GM18861 (cell line): ENCODE results near the gene KCTD17.
A peak's percentile ranks its signal among the peaks of the same experiment; 100 is the strongest.

ENCODE experiments used
- ATAC-seq: cut with Tn5 transposase; IDR thresholded peaks from one replicate; pipeline ENCODE4 v1.9.1; 2021; ENCODE audit not compliant: unreplicated experiment

Gene KCTD17

GRCh38 chr22:37019309-37020191 is 32.0 kb upstream of the KCTD17 start, which contains the start of the genes MPST and TST:
TSS of gene MPST (plus strand) at chr22:37019742. CDS start at chr22:37019837, 95 bp downstream.
TSS of gene TST (minus strand) at chr22:37019447. CDS start at chr22:37018732, 715 bp downstream.
- ATAC-seq: peak; percentile 60

DNA sequence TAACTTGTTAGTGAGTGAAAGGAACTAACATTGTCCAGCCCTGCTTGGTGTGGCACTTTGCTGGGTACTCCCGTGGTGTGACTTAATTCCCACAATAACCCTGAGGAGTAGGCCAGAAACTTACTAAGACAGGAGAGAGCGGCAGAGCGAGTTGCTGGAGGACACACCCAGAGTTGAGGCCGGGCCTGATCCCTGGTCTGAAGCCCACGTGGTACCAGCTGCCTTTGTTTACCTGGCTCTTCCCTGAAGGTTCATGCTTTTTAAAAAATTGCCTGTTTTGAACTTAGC is 31.4 kb upstream of the KCTD17 start:
- ATAC-seq: no peak

- ATAC-seq: no peak
Observed at GRCh38 chr22:37021041-37021440, 30.5 kb upstream of the KCTD17 start.

- no peak for ATAC-seq
Observed at GRCh38 chr22:37021710-37022482, 29.6 kb upstream of the KCTD17 start.

DNA sequence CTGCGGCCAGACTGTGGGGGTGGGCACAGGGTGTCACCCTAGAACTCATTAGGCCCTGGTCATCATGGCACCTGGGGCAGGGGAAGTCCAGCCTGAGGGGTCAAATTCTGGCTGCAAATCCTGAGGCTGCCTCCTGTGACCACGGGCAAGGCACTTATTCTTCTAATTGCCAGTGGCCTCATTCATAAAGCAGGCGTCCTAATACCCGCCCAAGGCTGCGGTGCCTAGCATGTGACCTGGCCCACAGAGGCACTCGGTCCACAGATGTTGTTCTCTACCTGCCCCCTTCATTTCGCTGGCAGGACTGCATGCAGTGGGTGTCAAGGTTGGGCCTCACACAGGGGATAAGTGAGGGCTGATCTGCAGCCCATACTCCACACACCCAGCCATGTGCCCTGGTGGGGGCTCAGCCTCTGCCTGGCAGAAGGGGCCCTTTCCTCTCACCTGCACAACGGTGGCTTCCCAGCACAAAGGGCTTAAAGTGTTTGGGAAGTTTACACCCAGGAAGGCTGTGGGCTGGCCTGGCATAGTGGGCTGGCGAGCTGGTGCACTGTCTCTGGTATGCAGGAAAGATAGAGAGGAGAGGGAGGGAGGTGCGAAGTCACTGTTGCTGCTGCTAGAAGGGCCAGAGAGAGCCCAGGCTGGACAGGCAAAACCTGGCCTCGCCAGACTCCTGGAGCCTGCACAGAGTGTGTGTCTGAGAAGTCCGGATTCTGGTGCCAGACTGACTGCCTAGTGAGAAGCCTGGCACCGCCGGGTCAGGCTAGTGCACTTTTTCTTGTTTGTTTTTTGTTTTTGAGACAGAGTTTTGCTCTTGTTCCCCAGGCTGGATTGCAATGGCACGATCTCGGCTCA is 28.8 kb upstream of the KCTD17 start:
- ATAC-seq: no peak

- no peak for ATAC-seq
Observed at GRCh38 chr22:37023743-37024338, 27.7 kb upstream of the KCTD17 start.

- ATAC-seq: no peak
Observed at GRCh38 chr22:37024339-37025157, 27.0 kb upstream of the KCTD17 start.

GRCh38 chr22:37025500-37026070 is 26.0 kb upstream of the KCTD17 start:
- ATAC-seq: no peak

DNA sequence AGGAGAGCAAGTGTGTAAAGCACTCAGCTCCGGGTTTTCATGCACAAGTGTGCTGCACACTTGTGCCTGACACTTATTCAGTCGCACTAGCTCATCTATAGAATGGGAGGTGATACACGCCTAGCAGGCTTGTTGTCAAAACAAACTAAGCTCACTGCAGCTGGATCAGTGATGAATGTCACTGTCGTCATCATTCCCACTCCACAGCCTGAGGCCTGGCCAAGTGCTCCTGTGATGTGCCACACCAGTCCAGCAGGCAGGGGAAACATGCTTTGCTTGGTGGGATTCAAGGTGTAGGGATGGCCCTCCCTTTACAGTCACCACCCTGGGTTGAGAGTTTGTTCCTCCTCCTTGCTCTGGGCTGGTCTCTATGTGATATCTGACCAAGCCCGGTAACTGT is 25.2 kb upstream of the KCTD17 start:
- ATAC-seq: no peak

DNA sequence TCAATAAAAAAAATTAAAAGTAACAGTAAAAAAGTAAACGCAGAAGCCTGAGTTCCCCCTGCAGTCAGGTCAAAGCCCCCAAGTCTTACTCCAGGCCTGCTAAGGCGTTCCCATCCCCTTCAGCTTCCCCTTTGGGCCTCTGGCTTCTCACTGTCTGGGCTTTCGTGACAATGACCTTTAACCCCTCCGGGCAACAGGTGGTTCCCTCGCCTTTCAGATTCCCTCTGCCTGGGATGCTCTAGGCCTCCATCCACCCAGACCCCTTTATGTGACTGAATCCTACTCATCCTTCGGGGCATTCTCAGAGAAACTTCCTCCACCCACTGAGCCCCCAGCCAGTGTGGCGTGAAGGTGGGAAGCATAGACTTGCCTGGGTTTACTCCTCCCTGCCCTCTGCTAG is 24.0 kb upstream of the KCTD17 start:
- ATAC-seq: no peak

DNA sequence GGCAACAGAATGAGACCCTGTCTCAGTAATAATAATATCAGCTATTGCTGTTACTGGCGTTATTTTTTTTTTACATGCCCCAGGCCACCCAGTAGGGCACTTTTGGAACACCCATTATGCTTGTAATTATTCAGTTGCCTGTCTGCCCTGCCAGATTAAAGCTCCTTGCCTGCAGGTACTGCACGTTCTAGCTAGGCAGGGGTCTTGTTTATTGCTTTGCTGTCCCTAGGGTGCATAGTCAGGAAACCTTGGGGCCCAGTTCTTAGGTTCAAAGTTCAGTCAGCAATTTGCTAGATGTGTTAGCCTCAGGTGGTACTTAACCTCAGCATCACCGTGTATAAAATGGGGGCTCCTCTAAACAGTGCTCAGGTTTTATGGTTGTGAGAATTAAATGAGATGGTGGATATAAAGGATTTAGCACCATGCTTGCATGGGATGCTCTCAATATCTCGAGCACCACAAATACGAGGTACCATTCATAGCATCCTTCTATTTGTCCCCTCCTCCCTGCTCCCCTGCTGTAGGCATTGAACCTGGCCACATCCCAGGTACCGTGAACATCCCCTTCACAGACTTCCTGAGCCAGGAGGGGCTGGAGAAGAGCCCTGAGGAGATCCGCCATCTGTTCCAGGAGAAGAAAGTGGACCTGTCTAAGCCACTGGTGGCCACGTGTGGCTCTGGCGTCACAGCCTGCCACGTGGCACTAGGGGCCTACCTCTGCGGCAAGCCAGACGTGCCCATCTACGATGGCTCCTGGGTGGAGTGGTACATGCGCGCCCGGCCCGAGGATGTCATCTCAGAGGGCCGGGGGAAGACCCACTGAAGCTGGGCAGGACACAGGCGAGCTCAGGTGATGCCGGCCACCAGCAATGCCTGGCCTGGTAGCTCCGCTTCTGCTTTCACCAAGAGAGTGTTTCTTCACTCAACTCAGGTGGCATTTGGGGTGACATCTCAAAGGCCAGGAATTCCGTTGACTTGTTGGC is 22.6 kb upstream of the KCTD17 start:
- no peak for ATAC-seq

GRCh38 chr22:37030560-37031281 is 20.8 kb upstream of the KCTD17 start:
- ATAC-seq: no peak

DNA sequence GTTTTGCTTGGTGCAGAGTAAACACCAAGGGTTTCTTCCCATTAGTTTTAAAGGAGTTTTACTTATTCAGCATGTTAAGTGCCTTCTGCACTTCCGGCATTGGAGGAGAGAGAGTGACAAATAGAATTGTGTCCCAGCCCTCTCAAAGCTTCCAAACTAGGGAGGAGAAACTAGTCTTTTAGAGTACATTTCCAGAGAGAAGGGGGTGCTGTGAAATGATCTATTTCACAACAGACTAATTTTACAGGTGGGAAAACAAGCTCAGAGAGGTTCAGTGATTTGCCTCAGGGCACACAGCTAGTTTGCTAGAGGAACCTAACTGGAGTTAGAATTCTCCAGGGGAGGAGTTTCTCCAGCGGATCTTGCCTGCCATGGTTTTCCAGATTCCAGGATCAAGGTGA is 19.4 kb upstream of the KCTD17 start:
- no peak for ATAC-seq

DNA sequence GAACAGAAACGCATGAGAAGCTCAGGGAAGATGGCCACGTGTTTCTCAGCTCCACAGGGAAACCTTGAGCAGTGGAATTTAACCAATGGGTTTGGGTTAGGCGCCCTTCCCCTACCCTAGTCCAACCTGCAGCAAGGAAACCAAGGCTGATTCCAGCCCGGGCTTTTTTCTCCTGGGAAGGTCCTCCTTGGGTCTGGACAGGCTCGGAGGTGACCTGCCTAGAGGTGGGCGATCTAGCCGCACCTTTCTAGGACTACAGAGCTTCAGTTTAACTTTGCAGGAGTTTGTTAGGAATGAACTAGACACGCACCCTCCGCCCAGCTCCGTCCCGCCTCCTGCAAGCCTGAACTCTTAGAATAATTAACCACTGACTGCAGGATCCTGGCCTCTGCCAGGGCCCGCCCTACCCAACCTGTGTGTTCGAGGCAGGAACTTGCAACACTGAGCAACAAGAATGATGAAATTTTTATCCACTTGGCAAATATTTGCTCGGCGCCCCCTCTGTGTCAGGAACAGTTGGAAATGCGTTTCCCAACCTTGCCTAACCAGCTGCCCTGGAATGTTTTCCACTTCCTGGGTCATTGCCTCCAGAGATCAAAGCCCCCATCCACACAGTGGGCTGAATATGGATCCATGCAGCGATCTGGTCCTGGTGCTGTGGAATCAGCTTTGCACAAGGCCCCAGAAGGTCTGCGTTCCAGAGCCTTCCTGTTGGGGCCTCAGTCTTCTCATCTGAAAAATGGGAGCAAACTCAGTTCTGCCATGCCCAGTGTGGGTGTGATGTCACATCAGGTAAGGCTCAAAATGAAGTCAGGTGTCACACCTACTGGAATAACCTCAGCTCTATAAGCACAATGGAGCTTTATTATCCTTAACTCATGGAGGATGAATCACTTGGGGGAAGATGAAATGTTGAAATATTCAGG is 18.7 kb upstream of the KCTD17 start:
- ATAC-seq: no peak

DNA sequence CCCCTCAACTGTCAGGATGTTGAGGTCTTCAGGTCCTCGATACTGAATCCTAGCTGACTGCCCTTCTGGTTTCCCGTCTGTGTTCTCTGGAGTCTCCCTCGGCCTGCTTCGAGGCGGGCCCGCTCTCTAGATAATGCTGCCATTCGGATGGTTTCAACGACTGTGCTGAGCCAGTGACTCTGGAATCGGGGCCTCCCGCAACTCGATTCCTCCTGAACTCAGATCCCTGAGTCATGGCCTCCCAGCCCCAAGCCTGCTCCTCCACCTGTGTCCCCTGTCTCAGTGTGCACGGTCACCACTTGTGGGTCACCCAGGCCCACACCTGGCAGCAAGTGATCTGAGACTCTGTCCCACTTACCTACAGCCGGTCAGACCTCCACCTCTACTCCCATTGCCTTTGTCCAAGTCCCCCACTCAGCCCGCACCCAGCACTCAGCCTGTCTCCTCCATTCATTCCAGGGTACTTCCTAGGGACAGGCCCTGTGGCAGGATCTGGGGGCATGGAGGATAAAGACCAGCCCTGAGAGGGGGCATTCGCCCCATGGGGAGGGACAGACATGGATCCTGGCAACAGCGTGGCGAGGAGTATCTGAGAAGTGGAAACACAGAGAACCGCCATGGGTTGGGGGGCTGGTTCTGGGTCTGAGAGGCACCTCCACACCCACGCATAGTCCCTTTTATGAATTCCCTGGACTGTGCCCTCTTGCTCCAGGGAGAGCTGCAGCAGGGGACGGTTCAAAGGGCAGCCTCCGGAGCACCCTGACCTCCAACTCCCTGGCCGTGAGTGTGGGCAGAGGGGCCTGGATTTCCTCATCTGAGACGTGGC is 17.7 kb upstream of the KCTD17 start:
- no peak for ATAC-seq
